Endothelial cell of umbilical vein (primary cell): ENCODE results near the gene MUCL3. TPM values are rescaled to one million over a fixed set of nuclear protein-coding genes. Genes with fewer than 3 reads are reported as not detected.
"Not testable (repeated sequence)": the region's sequence is repeated elsewhere in the genome, so short reads cannot be mapped to it uniquely, and the experiment has no call there.

Source experiments
- BruUV-seq: library from RNA; stranded (reverse); fragments of 400-500 nt; replicated peaks from 2 replicates; lab custom pipeline; 2021; lab: Mats Ljungman, UMichigan
- CTCF ChIA-PET: fragments of 300-600, 350-600 bp; sonication (Branson Sonifier 250); formaldehyde crosslinking; loops from one replicate; lab custom pipeline; 2021; ENCODE audit warnings: antibody characterized with exemption, inconsistent platforms; lab: Charles Lee
- POLR2A ChIA-PET: fragments of 300-600, 350-600 bp; sonication (Branson Sonifier 250); formaldehyde crosslinking; loops from one replicate; lab custom pipeline; 2021; ENCODE audit warnings: antibody characterized with exemption, inconsistent platforms; lab: Charles Lee
- DNase-seq: peaks from one replicate; pipeline ENCODE4 v3.0.0-alpha.2; 2011; ENCODE audit warnings: low read depth, low spot score
- FAIRE-seq: peaks from 2 replicates; lab custom pipeline; 2011; peaks lifted over from hg19 to GRCh38; lab: Jason Lieb, UNC
- H2AFZ ChIP-seq: 2 replicates; pipeline ENCODE4 v1.6.0; 2012; ENCODE audit warnings: low read depth, low read length, control low read depth, inconsistent platforms
- H3K27ac ChIP-seq: 2 replicates; pipeline ENCODE4 v1.5.1; 2011; ENCODE audit warnings: low read depth, mild to moderate bottlenecking, control low read depth, low read length, moderate library complexity; ENCODE audit not compliant: insufficient read depth
- H3K27me3 ChIP-seq, 2 experiments: 2 replicates each; pipeline versions ENCODE4 v1.6.0 to v1.6.1; 2011; ENCODE audit warnings: low read length in 2 of 2, mixed read lengths in 1 of 2; ENCODE audit not compliant: control insufficient read depth in 2 of 2, insufficient read depth in 2 of 2
- H3K36me3 ChIP-seq, 2 experiments: 2 replicates in 1 of 2; 3 replicates in 1 of 2; pipeline ENCODE4 v1.5.1; 2011; ENCODE audit warnings: low read length in 2 of 2, mild to moderate bottlenecking in 1 of 2, moderate library complexity in 1 of 2; ENCODE audit not compliant: control insufficient read depth in 2 of 2, insufficient read depth in 2 of 2; ENCODE audit errors: extremely low read depth in 1 of 2
- H3K4me1 ChIP-seq: 3 replicates; pipeline ENCODE4 v1.5.1; 2011; ENCODE audit warnings: mild to moderate bottlenecking, low read length; ENCODE audit not compliant: control insufficient read depth, insufficient read depth; ENCODE audit errors: extremely low read depth
- H3K4me2 ChIP-seq: 2 replicates; pipeline ENCODE4 v1.6.1; 2011; ENCODE audit warnings: low read length, control low read depth, mixed read lengths; ENCODE audit not compliant: insufficient read depth
- H3K4me3 ChIP-seq, 3 experiments: fragments of 200-600 bp in 1 of 3; sonication (generic), shearing (Covaris generic) in 1 of 3; replicated peaks in 1 of 3; 2 replicates each; pipeline ENCODE4 v1.5.1; 2011 to 2016; ENCODE audit warnings: control low read depth in 3 of 3, low read length in 3 of 3, mild to moderate bottlenecking in 2 of 3, inconsistent platforms in 1 of 3, low read depth in 1 of 3, moderate library complexity in 1 of 3; ENCODE audit not compliant: insufficient read depth in 1 of 3
- H3K79me2 ChIP-seq: 2 replicates; pipeline ENCODE4 v1.6.0; 2012; ENCODE audit warnings: low read length, inconsistent platforms; ENCODE audit not compliant: control insufficient read depth, insufficient read depth
- H3K9ac ChIP-seq: replicated peaks from 2 replicates; pipeline ENCODE3; 2011; ENCODE audit warnings: low read length, control low read depth; ENCODE audit not compliant: insufficient read depth; ENCODE audit errors: extremely low read depth
- H3K9me1 ChIP-seq: replicated peaks from 3 replicates; pipeline ENCODE4 v1.6.0; 2011; ENCODE audit warnings: mild to moderate bottlenecking, low read length; ENCODE audit not compliant: control insufficient read depth, insufficient read depth; ENCODE audit errors: extremely low read depth
- H3K9me3 ChIP-seq: replicated peaks from 2 replicates; pipeline ENCODE4 v1.5.1; 2012; ENCODE audit warnings: low read length, inconsistent platforms; ENCODE audit not compliant: control insufficient read depth, insufficient read depth
- H4K20me1 ChIP-seq: replicated peaks from 2 replicates; pipeline ENCODE3; 2011; ENCODE audit warnings: mild to moderate bottlenecking, low read length; ENCODE audit not compliant: control insufficient read depth, insufficient read depth; ENCODE audit errors: extremely low read depth
- CTCF ChIP-seq, 2 donors: IDR thresholded peaks; 1 replicate in 1 of 2; 2 replicates in 1 of 2; pipeline ENCODE4 v1.5.1; 2011; ENCODE audit warnings: low read length in 2 of 2, mild to moderate bottlenecking in 2 of 2, moderate library complexity in 2 of 2, control low read depth in 1 of 2, inconsistent platforms in 1 of 2, low read depth in 1 of 2; ENCODE audit not compliant: insufficient read depth in 1 of 2; ENCODE audit errors: extremely low read depth in 1 of 2
- EZH2 ChIP-seq: IDR thresholded peaks from 2 replicates; pipeline ENCODE4 v1.6.1; 2012; ENCODE audit warnings: borderline replicate concordance, low read depth, mild to moderate bottlenecking, moderate library complexity, low read length, inconsistent platforms; ENCODE audit not compliant: severe bottlenecking
- FOS ChIP-seq: IDR thresholded peaks from 2 replicates; pipeline ENCODE4 v1.6.1; 2011; ENCODE audit warnings: mild to moderate bottlenecking, low read length, moderate library complexity, borderline replicate concordance; ENCODE audit not compliant: insufficient read depth
- GATA2 ChIP-seq: IDR thresholded peaks from 2 replicates; pipeline ENCODE4 v1.7.0; 2011; ENCODE audit warnings: low read depth, mild to moderate bottlenecking, moderate library complexity, mixed read lengths, low read length; ENCODE audit not compliant: insufficient read length, insufficient read depth
- JUN ChIP-seq: IDR thresholded peaks from 2 replicates; pipeline ENCODE4 v1.6.1; 2011; ENCODE audit warnings: borderline replicate concordance, low read depth; ENCODE audit not compliant: insufficient read length, insufficient read depth
- MAX ChIP-seq: IDR thresholded peaks from 2 replicates; pipeline ENCODE4 v1.6.1; 2011; ENCODE audit not compliant: insufficient read depth, insufficient read length
- MYC ChIP-seq: IDR thresholded peaks from one replicate; pipeline ENCODE4 v1.6.1; 2011; ENCODE audit warnings: mild to moderate bottlenecking, low read depth, low read length
- POLR2A ChIP-seq: IDR thresholded peaks from 2 replicates; pipeline ENCODE4 v1.6.1; 2012; ENCODE audit warnings: low read depth, mild to moderate bottlenecking, control low read depth, low read length
- POLR2AphosphoS5 ChIP-seq: IDR thresholded peaks from 2 replicates; pipeline ENCODE4 v1.6.1; 2012; ENCODE audit warnings: low read depth, mild to moderate bottlenecking, control low read depth, low read length, moderate library complexity; ENCODE audit not compliant: insufficient read depth
- dilution Hi-C: fragments of 300-500 bp; cut with MboI; formaldehyde crosslinking; loops from one replicate; pipeline ENCODE4 v1.15.0; 2019; ENCODE audit warnings: low sequenced_read_pairs; ENCODE audit not compliant: extremely low pct_ligation_motif_present
- intact Hi-C: fragments of 100-400 bp; cut with micrococcal nuclease; formaldehyde crosslinking; loops from one replicate; pipeline ENCODE4 v1.10.0; 2022
- polyA plus RNA-seq, 4 experiments: library from polyadenylated mRNA; depleted of rRNA in 3 of 4; stranded (reverse) in 3 of 4; unstranded in 1 of 4; fragments of >200 nt; gene quantifications; 2 replicates each; pipeline versions ENCODE4 v1.2.1 to v1.2.3, GENCODE V29; 2011 to 2012; ENCODE audit warnings: missing spikeins in 1 of 4
- total RNA-seq: library from RNA; stranded (reverse); gene quantifications from 2 replicates; pipeline ENCODE4 v1.2.3, GENCODE V29; 2021

The MUCL3 gene
- total and polyA plus RNA-seq, 2 donors (not counting 3 experiments of a cell fraction or from before 2014, with no cell fraction given) = not detected

GRCh38 chr6:30901436-30901835, 39.3 kb upstream of the MUCL3 start:
- H3K27me3 ChIP-seq = no peaks in the 10 kb centered on the region
- POLR2A ChIA-PET = no interaction called here
- intact Hi-C loops (no loop called here), dilution Hi-C loops (no loop called here)
- no peaks in the 10 kb centered on the region for H3K4me1 ChIP-seq
- H3K9ac ChIP-seq = no peak overlapping the region
- FAIRE-seq (no peak), DNase-seq (no peak)
- no peaks in the 10 kb centered on the region for H3K9me1 ChIP-seq
- TF ChIP-seq POLR2AphosphoS5 (no peak), FOS (no peak), GATA2 (no peak), JUN (no peak), CTCF (IDR thresholded peaks at IDR 0.05; ENCODE audit: extremely low read depth in 1 of 2, insufficient read depth in 1 of 2, low read depth in 1 of 2, low read length in 2 of 2) (no peak), MAX (no peak), EZH2 (no peak), POLR2A (no peak), MYC (no peak)
- no TSS peak for BruUV-seq
- no peak overlapping the region for H2AFZ ChIP-seq
- no peaks in the 10 kb centered on the region for H4K20me1 ChIP-seq
- CTCF ChIA-PET = no interaction called here
- no peak overlapping the region for H3K4me2 ChIP-seq
- no peaks in the 10 kb centered on the region for H3K79me2 ChIP-seq
- no peaks in the 10 kb centered on the region for H3K9me3 ChIP-seq
- peaks cover 0 to 3% of the 10 kb centered on the region in 2 experiments for H3K36me3 ChIP-seq
- H3K27ac ChIP-seq = no peak overlapping the region
- H3K4me3 ChIP-seq = no peak overlapping the region

GRCh38 chr6:30902196-30902595, 38.6 kb upstream of the MUCL3 start:
- dilution Hi-C loops, H3K27me3 ChIP-seq, H3K4me3 ChIP-seq, H3K9me3 ChIP-seq, H3K36me3 ChIP-seq, H3K4me2 ChIP-seq, intact Hi-C loops, H3K9ac ChIP-seq, BruUV-seq, H3K79me2 ChIP-seq, H3K27ac ChIP-seq, DNase-seq, H4K20me1 ChIP-seq, H3K9me1 ChIP-seq, H2AFZ ChIP-seq, FAIRE-seq, H3K4me1 ChIP-seq, POLR2A ChIA-PET: not testable (repeated sequence)
- CTCF ChIA-PET = interaction anchor here (1.0 kb wide), 1 partner anchor 80 kb away, joined by 5 read pairs; no protein-coding TSS in a partner anchor
